IMR-90 (cell line): ENCODE measurements around the gene C15orf39. TPM values are rescaled to one million over a fixed set of nuclear protein-coding genes. Genes with fewer than 3 reads are reported as not detected.

ENCODE experiments used
- ATAC-seq: fragments of 200-7000 bp; cut with Tn5 transposase; 2 replicates; pipeline ENCODE4 v1.9.1; 2020; ENCODE audit warnings: low read depth, mild to moderate bottlenecking, moderate library complexity
- BruUV-seq: library from RNA; stranded (reverse); fragments of 400-500 nt; replicated peaks from 2 replicates; lab custom pipeline; 2021; lab: Mats Ljungman, UMichigan
- CTCF ChIA-PET: fragments of 300-600 bp; formaldehyde crosslinking; extraction: SDS; loops from one replicate; lab custom pipeline; 2021; ENCODE audit warnings: antibody characterized with exemption; lab: Yijun Ruan, JAX
- POLR2A ChIA-PET: fragments of 300-600 bp; sonication (Branson Sonifier 250); formaldehyde crosslinking; loops from one replicate; lab custom pipeline; 2022; ENCODE audit warnings: antibody characterized with exemption; ENCODE audit not compliant: unreplicated experiment; lab: Charles Lee
- DNase-seq: peaks from one replicate; pipeline ENCODE4 v3.0.0; 2013
- H2AFZ ChIP-seq: replicated peaks from 2 replicates; pipeline ENCODE3; 2013; ENCODE audit warnings: low read length, mild to moderate bottlenecking; ENCODE audit not compliant: poor library complexity
- H2AK5ac ChIP-seq: 2 replicates; pipeline ENCODE4 v1.6.1; 2013; ENCODE audit warnings: low read depth, low read length, inconsistent platforms
- H2AK9ac ChIP-seq: replicated peaks from 2 replicates; pipeline ENCODE3; 2013; ENCODE audit warnings: mild to moderate bottlenecking, low read depth, low read length, moderate library complexity; ENCODE audit not compliant: poor library complexity
- H2BK120ac ChIP-seq: 2 replicates; pipeline ENCODE4 v1.6.1; 2013; ENCODE audit warnings: low read depth, low read length, inconsistent platforms
- H2BK15ac ChIP-seq: 3 replicates; pipeline ENCODE4 v1.6.1; 2013; ENCODE audit warnings: low read depth, low read length, inconsistent platforms
- H2BK20ac ChIP-seq: 2 replicates; pipeline ENCODE4 v1.6.1; 2013; ENCODE audit warnings: low read depth, mild to moderate bottlenecking, inconsistent platforms, low read length, moderate library complexity
- H2BK5ac ChIP-seq: 2 replicates; pipeline ENCODE4 v1.6.1; 2013; ENCODE audit warnings: mild to moderate bottlenecking, low read depth, low read length, inconsistent platforms; ENCODE audit not compliant: poor library complexity, severe bottlenecking
- H3K14ac ChIP-seq: replicated peaks from 2 replicates; pipeline ENCODE4 v1.6.1; 2013; ENCODE audit warnings: low read depth, low read length, inconsistent platforms
- H3K18ac ChIP-seq: 2 replicates; pipeline ENCODE4 v1.6.1; 2013; ENCODE audit warnings: low read depth, low read length, control low read depth
- H3K23ac ChIP-seq: 2 replicates; pipeline ENCODE4 v1.6.1; 2013; ENCODE audit warnings: low read depth, low read length, inconsistent platforms
- H3K27ac ChIP-seq: 2 replicates; pipeline ENCODE4 v1.5.1; 2013; ENCODE audit warnings: mild to moderate bottlenecking, control low read depth, low read length; ENCODE audit not compliant: insufficient read depth
- H3K27me3 ChIP-seq: 2 replicates; pipeline ENCODE4 v1.6.1; 2013; ENCODE audit warnings: low read length; ENCODE audit not compliant: control insufficient read depth, insufficient read depth
- H3K36me3 ChIP-seq: 2 replicates; pipeline ENCODE4 v1.6.1; 2013; ENCODE audit warnings: low read length, mixed read lengths; ENCODE audit not compliant: control insufficient read depth, insufficient read depth
- H3K4ac ChIP-seq: 2 replicates; pipeline ENCODE4 v1.6.1; 2013; ENCODE audit warnings: low read depth, low read length, inconsistent platforms
- H3K4me1 ChIP-seq: 2 replicates; pipeline ENCODE4 v1.6.1; 2013; ENCODE audit warnings: low read length, mixed read lengths; ENCODE audit not compliant: control insufficient read depth, insufficient read depth
- H3K4me2 ChIP-seq: 2 replicates; pipeline ENCODE4 v1.6.1; 2013; ENCODE audit warnings: low read depth, mild to moderate bottlenecking, control low read depth, low read length, moderate library complexity
- H3K4me3 ChIP-seq: 2 replicates; pipeline ENCODE4 v1.5.1; 2013; ENCODE audit warnings: low read depth, mild to moderate bottlenecking, control low read depth, low read length, moderate library complexity; ENCODE audit not compliant: insufficient read depth
- H3K56ac ChIP-seq: 2 replicates; pipeline ENCODE4 v1.6.1; 2013; ENCODE audit warnings: low read length, inconsistent platforms; ENCODE audit not compliant: insufficient read depth; ENCODE audit errors: extremely low read depth
- H3K79me1 ChIP-seq, 2 experiments: 2 replicates each; pipeline ENCODE4 v1.6.1; 2013; ENCODE audit warnings: low read length in 2 of 2, inconsistent platforms in 1 of 2, low read depth in 1 of 2
- H3K9ac ChIP-seq: 2 replicates; pipeline ENCODE4 v1.6.1; 2013; ENCODE audit warnings: low read depth, low read length, control low read depth
- H3K9me1 ChIP-seq: 2 replicates; pipeline ENCODE4 v1.6.1; 2013; ENCODE audit warnings: low read length, inconsistent platforms; ENCODE audit not compliant: insufficient read depth
- H3K9me3 ChIP-seq: 2 replicates; pipeline ENCODE4 v1.6.1; 2013; ENCODE audit warnings: low read length; ENCODE audit not compliant: control insufficient read depth, insufficient read depth
- H4K20me1 ChIP-seq: 2 replicates; pipeline ENCODE4 v1.6.1; 2013; ENCODE audit warnings: low read length, inconsistent platforms; ENCODE audit not compliant: insufficient read depth
- H4K5ac ChIP-seq: 2 replicates; pipeline ENCODE4 v1.6.1; 2013; ENCODE audit warnings: mild to moderate bottlenecking, low read depth, low read length, control low read depth
- H4K8ac ChIP-seq, 2 experiments: 2 replicates each; pipeline ENCODE4 v1.6.1; 2013; ENCODE audit warnings: low read depth in 2 of 2, low read length in 2 of 2, control low read depth in 1 of 2, inconsistent platforms in 1 of 2
- H4K91ac ChIP-seq: 2 replicates; pipeline ENCODE4 v1.6.1; 2013; ENCODE audit warnings: low read depth, low read length, inconsistent platforms; ENCODE audit not compliant: insufficient read depth
- CHD1 ChIP-seq: IDR thresholded peaks from 2 replicates; pipeline ENCODE4 v1.6.1; 2012; ENCODE audit warnings: low read depth, low read length, improper control_type of control experiment
- CTCF ChIP-seq: conservative IDR thresholded peaks from 2 replicates; pipeline ENCODE4 v1.5.1; 2012; ENCODE audit warnings: mild to moderate bottlenecking, low read depth, low read length, improper control_type of control experiment
- FOS ChIP-seq: fragments of 150-350 bp; IDR thresholded peaks from 2 replicates; pipeline ENCODE4 v1.6.1; 2016; ENCODE audit warnings: low read depth, low read length
- MAFK ChIP-seq: IDR thresholded peaks from 2 replicates; pipeline ENCODE4 v1.6.1; 2012; ENCODE audit warnings: low read depth, low read length, improper control_type of control experiment
- MAZ ChIP-seq: IDR thresholded peaks from 2 replicates; pipeline ENCODE4 v1.6.1; 2012; ENCODE audit warnings: low read depth, mild to moderate bottlenecking, low read length, improper control_type of control experiment, moderate library complexity, borderline replicate concordance
- MXI1 ChIP-seq: IDR thresholded peaks from 2 replicates; pipeline ENCODE4 v1.6.1; 2012; ENCODE audit warnings: low read depth, mild to moderate bottlenecking, low read length, moderate library complexity, borderline replicate concordance
- NFE2L2 ChIP-seq: fragments of 150-350 bp; IDR thresholded peaks from 2 replicates; pipeline ENCODE4 v1.6.1; 2016; ENCODE audit warnings: low read depth, mild to moderate bottlenecking, low read length
- POLR2A ChIP-seq: IDR thresholded peaks from 2 replicates; pipeline ENCODE4 v1.6.1; 2012; ENCODE audit warnings: mild to moderate bottlenecking, low read depth, low read length
- RAD21 ChIP-seq: IDR thresholded peaks from 2 replicates; pipeline ENCODE4 v1.6.1; 2012; ENCODE audit warnings: low read length, improper control_type of control experiment
- RCOR1 ChIP-seq: IDR thresholded peaks from 2 replicates; pipeline ENCODE4 v1.6.1; 2012; ENCODE audit warnings: mild to moderate bottlenecking, low read length, improper control_type of control experiment; ENCODE audit not compliant: insufficient replicate concordance
- SMC3 ChIP-seq: fragments of 150-350 bp; IDR thresholded peaks from 2 replicates; pipeline ENCODE4 v1.6.1; 2016; ENCODE audit warnings: low read depth, mild to moderate bottlenecking, antibody characterized with exemption, low read length, moderate library complexity
- WGBS, 2 experiments: methylation state at CpG; one replicate each; pipeline versions ENCODE4 v1.1.5 to v1.1.7; 2013; ENCODE audit warnings: missing lambda C conversion rate in 2 of 2; ENCODE audit not compliant: insufficient read length in 1 of 2; ENCODE audit errors: extremely low coverage in 2 of 2; 5-methylcytosine and 5-hydroxymethylcytosine counted together
- dilution Hi-C: fragments of 300-500 bp; cut with HindIII; formaldehyde crosslinking; loops from one replicate; pipeline ENCODE4 v1.14.3; 2018; ENCODE audit warnings: low sequenced_read_pairs; ENCODE audit not compliant: unreplicated experiment
- in situ Hi-C: fragments of 300-500 bp; cut with MboI; formaldehyde crosslinking; loops from 3 replicates; pipeline ENCODE4 v1.14.3; 2019; ENCODE audit warnings: low sequenced_read_pairs, inconsistent platforms, mixed read lengths
- intact Hi-C: fragments of 100-400 bp; cut with micrococcal nuclease; formaldehyde crosslinking; loops from 2 replicates; pipeline ENCODE4 v1.10.0; 2022
- polyA plus RNA-seq, 3 experiments: library from polyadenylated mRNA; depleted of rRNA; stranded (reverse); fragments of >200 nt; gene quantifications; 2 replicates each; pipeline ENCODE4 v1.2.3, GENCODE V29; 2012; ENCODE audit warnings: low replicate concordance in 1 of 3
- total RNA-seq: library from RNA; depleted of rRNA; stranded (reverse); fragments of >200 nt; gene quantifications from 2 replicates; pipeline ENCODE4 v1.2.3, GENCODE V29; 2012
- TF ChIP-seq, protein P1 (sequence below): fragments of 150-350 bp; IDR thresholded peaks from 2 replicates; pipeline ENCODE4 v1.6.1; 2017; ENCODE audit warnings: mild to moderate bottlenecking, antibody characterized with exemption, low read length, low read depth
- TF ChIP-seq, protein P2 (sequence below): fragments of 150-350 bp; IDR thresholded peaks from 2 replicates; pipeline ENCODE4 v1.6.1; 2016; ENCODE audit warnings: low read depth, mild to moderate bottlenecking, low read length, moderate library complexity, borderline replicate concordance

The C15orf39 gene
- total and polyA plus RNA-seq, 2 of the 4 experiments (the other 2 are of a cell fraction): 1.3 to 5.7 TPM

DNA sequence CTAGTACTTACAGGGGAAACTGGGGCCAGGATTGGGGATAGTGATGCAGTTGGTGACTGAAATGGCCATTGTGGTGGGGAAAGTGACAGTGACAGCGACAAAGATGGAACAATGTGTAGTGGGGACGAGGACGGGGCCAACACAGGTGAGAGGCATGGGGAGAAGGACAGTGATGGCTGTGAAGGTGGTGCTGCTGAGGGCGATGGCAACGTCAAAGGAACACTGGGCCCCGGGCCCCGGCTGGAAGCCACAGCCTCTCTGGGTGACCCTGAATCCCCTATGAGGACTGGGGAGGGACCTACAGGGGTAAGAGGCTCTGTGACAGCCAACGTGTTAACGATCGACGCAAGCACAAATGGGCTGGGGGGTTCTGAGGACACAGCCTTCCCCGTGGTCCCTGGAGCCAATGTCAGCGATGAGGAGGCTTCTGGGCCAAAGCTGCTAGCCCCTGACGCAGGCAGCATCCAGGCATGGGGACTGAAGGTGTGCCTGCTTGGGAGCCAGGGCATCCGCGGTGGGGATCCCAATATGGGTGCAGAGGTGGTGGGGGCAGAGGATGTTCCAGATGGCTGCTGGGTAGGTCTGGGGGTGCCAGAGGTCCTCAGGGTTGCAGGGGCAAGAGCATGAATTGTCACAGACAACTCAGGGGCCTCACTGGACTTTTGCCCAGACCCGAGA lies 31.3 kb downstream of the C15orf39 start:
- WGBS, 2 experiments: 63% methylated on average over 8 of the region's 17 CpGs; no CpG with 5 or more reads in 1 of the 2 experiments
- no peak overlapping the region for H3K4me2 ChIP-seq
- no peak overlapping the region for H2AK5ac ChIP-seq
- no peaks in the 10 kb centered on the region for H3K9me3 ChIP-seq
- no peak overlapping the region for H3K27ac ChIP-seq
- no peaks in the 10 kb centered on the region for H3K36me3 ChIP-seq
- ATAC-seq (no peak), DNase-seq (no peak)
- H4K20me1 ChIP-seq: no peaks in the 10 kb centered on the region
- no peaks in the 10 kb centered on the region for H3K9me1 ChIP-seq
- dilution Hi-C loops (no loop called here), intact Hi-C loops (no loop called here), in situ Hi-C loops (no loop called here)
- no peak overlapping the region for H4K5ac ChIP-seq
- no TSS peak for BruUV-seq
- no peak overlapping the region for H3K14ac ChIP-seq
- no peak overlapping the region for H2BK120ac ChIP-seq
- no peak overlapping the region for H2BK20ac ChIP-seq
- H3K18ac ChIP-seq: no peak overlapping the region
- H4K91ac ChIP-seq: no peak overlapping the region
- H3K4me1 ChIP-seq: no peaks in the 10 kb centered on the region
- CTCF ChIA-PET: no interaction called here
- no peak overlapping the region for H3K9ac ChIP-seq
- no peak overlapping the region for H2AFZ ChIP-seq
- POLR2A ChIA-PET: no interaction called here
- no peak overlapping the region for H3K4me3 ChIP-seq
- H2BK15ac ChIP-seq: no peak overlapping the region
- TF ChIP-seq NFE2L2 (no peak), RCOR1 (no peak), SMC3 (no peak), CTCF (no peak), FOS (no peak), POLR2A (no peak), RAD21 (no peak), MAZ (no peak), CHD1 (no peak), MAFK (no peak), MXI1 (no peak)
- TF ChIP-seq, protein P1, sequence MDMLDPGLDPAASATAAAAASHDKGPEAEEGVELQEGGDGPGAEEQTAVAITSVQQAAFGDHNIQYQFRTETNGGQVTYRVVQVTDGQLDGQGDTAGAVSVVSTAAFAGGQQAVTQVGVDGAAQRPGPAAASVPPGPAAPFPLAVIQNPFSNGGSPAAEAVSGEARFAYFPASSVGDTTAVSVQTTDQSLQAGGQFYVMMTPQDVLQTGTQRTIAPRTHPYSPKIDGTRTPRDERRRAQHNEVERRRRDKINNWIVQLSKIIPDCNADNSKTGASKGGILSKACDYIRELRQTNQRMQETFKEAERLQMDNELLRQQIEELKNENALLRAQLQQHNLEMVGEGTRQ: no peak
- TF ChIP-seq, protein P2, sequence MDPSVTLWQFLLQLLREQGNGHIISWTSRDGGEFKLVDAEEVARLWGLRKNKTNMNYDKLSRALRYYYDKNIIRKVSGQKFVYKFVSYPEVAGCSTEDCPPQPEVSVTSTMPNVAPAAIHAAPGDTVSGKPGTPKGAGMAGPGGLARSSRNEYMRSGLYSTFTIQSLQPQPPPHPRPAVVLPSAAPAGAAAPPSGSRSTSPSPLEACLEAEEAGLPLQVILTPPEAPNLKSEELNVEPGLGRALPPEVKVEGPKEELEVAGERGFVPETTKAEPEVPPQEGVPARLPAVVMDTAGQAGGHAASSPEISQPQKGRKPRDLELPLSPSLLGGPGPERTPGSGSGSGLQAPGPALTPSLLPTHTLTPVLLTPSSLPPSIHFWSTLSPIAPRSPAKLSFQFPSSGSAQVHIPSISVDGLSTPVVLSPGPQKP: no peak
- no peak overlapping the region for H4K8ac ChIP-seq
- H3K27me3 ChIP-seq: peaks cover 76% of the 10 kb centered on the region
- H3K56ac ChIP-seq: no peak overlapping the region
- H2AK9ac ChIP-seq: no peak overlapping the region
- H3K4ac ChIP-seq: no peak overlapping the region
- no peak overlapping the region for H3K23ac ChIP-seq
- no peak overlapping the region for H2BK5ac ChIP-seq
- no peaks in the 10 kb centered on the region for H3K79me1 ChIP-seq
